HG03280 (cell line): ENCODE results near the gene ACTG1.

ENCODE experiments used
- ATAC-seq: cut with Tn5 transposase; IDR thresholded peaks from one replicate; pipeline ENCODE4 v1.9.1; 2021; ENCODE audit warnings: mild to moderate bottlenecking, moderate library complexity; ENCODE audit not compliant: unreplicated experiment

The ACTG1 gene

DNA sequence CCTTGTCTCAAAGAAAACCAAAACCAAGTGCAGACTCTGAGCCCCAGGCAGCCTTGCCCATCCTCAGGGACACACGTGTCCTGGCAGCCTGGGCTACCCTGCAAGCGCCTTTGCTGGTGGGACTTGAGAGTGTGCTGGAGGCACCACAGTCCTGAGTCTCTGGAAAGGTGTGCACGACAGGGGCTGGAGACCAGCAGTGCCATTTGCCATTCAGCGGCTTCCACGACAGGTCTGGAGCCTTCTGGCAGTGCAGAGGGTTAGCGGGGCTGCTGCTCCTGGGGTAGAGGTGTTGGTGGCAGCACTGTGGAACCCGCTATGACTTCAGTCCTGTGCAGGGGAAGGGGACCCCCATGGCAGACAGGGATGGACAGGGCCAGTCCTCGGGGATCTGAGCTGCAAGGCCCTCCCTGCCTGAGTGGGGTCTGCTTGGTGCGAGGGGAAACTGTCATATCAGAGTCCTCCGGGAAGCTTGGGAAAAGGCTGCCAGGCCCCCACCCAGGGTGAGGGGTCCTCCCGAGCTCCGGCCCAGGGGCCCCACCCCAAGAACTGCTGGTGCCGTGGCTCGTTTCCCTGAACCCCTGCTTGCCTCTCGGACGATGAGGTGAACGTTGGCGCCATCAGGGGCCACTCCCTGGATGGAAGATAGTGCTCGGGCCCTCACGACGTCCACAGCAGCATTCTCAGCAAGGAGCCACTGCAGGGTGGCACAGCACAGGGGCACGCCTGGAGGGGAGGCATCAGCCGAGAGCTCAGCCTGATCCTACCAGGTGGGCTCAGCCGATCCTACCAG lies 32.8 kb upstream of the ACTG1 start:
- ATAC-seq: no peak

DNA sequence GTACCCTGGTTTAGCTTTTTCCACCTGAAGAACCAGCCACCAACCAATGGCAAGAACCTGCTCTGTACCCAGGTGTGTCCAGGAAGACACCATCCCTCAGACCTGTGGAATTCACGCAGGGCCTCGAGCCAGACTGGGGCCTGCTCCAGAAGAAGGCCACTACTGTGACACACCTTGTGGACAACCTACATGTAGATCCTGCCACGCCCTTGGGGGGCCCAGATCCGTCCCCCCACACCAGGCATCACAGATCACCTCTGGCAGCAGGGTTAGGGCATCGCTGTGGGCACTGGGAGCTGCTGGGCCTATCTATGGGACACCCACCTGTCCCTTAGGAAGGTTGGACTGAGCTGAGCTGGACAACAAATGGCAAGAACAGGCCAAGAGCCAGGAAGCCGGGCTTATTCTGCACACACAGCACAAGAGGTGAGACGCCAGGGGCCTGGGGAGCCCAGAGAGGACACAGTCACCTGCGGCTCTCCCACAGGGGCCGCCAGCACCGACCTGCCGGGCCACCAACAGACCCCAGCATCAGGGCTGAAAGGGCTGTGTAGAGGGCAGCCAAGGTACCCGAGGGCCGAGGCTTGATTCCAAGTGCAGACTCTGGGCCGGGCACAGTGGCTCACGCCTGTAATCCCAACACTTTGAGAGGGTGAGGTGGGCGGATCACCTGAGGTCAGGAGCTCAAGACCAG lies 31.8 kb upstream of the ACTG1 start:
- ATAC-seq: no peak

DNA sequence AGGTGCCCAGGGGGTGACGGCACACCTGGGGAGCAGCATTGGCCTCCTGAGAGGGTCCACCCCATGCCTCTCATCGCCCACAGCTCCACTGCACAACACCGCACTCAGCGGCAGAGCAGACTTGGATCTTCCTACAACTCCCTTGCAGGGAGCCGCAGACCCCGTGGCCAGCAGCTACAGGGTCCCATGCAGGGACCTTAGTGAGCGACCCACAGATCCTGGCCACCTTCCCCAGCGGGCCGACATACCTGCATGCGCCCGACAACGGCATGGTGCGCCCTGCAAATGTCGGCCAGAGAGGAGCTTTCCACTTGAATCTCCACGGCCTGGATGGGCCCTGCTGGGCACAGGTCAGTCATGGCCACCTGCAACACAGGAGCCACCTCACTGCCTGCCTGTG lies 31.2 kb upstream of the ACTG1 start:
- no peak for ATAC-seq

DNA sequence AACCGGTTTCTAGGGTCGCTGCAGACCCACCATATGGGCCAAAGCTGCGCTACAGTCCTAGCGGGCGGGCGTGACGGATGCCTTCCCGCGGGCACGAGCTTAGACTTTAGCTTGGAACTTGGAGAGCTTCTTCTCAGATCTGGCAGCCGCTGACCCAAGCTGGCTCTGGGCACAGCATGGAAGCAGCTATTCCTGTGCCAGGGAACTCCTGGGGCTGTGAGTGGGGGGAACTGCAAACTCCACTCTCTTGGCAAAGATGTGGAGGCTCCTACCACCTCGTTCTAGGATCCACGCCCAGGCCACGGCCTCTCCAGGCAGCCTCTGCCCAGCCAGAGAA lies 30.7 kb upstream of the ACTG1 start:
- ATAC-seq: no peak

DNA sequence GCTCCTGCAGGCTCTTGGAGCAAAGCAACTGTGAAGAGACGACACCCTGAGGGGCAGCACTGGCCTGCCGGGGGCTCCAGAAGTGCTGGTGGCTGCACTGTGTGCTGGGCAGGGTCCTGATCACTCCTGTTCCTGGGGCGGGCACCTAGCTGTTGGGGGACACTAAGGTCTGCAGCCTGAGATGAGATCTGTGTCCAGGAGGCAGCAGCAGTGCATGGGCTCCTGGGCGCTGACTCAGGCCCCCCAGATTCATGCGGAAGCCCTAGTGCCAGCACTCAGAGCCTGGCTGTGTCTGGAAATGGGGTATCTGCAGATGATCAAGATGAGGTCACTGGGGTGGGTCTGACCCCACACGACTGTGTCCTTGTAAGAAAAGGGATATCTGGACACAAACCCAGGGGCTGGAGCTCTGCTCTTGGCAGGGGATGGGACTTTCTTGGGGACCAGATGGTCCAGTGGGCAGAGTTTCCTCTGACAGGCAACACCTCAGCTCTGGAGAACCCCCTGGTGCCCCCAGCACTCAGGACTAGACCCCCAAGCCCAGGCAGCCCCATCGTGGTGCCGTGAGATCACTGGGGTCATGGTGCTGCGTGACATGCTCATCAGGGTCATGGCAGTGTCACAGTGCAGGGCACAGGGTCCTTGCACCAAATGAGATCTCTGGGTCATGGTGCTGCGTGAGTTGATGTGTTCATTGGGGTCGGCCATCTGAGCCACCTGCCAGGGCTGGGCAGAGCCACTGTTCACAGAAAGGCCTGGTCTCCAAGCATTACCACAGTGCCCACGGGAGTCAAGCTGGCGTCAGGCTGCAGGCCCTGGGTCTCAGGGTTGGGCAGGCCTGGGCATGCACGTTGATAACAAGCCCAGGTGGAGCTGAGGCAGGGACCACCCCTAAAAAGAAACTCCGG lies 30.1 kb upstream of the ACTG1 start:
- no peak for ATAC-seq

DNA sequence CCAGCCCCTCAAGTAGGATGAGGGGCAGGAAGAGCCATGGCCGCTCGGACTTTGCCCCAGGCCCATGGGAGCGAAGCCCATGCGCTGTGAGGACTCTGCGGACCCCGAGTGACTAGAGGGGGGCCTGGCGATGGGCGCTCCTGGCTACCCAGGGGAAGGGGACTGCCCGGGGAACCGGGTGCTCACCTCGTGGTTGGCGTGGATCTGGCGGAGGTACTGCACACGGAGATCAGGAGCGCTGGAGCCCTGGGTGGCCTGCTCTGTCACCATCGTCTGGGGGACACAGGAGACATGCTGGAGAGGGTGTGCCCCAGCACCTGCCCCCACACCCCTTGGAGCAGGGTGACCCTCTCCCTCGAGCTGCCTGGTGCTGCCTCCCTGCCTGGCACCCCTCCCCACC lies 28.5 kb upstream of the ACTG1 start:
- no peak for ATAC-seq

DNA sequence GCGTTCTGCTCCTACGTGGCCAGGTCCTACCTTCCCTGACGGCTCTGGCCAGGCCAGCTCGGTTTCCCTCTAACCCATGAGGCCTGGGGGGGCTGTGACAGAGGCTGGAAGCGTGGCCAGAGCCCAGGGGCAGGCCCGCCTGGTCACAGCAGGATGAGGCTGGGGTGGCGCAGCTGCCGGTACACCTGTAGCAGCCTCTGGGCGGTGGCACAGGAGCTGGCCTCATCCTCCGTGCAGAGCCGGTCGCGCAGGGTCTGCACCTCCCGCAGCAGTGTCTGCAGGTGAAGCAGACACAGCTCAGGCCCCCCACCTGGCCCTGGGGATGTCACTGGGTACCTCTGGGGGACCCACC lies 28.1 kb upstream of the ACTG1 start:
- ATAC-seq: no peak

DNA sequence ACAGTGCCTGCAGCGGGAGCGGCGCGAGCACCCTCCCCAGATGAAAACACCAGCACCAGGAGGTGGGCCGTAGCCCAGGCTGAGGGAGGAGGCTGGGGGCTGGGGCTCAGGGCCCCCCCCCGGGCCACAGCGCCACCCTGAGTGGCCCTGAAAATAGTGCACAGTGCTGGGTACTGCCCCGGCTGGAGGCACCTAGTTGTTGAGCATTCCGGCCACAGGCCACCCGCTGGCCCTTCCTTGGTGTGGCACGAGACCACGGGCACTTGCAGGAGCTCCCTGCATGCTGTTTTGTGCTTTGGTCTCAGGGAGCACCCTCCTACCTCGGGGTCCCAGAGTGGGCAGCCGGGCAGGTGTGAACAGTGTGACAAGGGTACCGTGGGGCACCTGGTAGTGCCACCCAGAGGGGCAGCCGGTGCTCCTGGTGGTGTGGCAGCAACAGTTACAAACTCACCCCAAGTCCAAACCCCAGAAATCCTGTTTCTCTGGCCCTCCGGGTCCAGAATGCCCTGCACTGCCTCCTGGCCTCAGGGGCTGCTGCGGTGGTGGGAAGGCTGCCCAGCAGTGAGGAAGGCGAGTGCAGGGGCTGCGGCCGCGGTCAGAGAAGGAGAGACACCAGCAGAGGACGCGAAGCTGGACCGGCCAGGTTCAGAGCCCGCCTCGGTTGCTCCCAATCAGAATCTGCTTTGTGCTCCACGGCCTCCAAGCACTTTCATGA lies 27.5 kb upstream of the ACTG1 start:
- no peak for ATAC-seq

DNA sequence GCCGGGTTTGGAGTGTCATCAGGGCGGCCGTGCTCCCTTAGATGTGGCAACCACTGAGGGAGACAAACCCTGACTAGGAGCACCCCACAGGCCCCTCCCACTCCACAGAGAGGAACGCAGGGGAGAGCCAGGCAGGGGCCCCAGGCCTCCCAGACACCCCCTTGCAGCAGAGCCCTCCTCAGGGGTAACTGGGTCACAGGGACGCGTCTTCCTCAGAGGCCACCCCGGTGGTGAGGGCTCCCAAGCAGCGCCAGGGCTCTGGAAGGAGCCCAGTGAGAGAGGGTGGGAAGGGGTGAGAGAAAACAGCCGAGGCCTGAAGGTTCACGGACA lies 26.9 kb upstream of the ACTG1 start:
- no peak for ATAC-seq

DNA sequence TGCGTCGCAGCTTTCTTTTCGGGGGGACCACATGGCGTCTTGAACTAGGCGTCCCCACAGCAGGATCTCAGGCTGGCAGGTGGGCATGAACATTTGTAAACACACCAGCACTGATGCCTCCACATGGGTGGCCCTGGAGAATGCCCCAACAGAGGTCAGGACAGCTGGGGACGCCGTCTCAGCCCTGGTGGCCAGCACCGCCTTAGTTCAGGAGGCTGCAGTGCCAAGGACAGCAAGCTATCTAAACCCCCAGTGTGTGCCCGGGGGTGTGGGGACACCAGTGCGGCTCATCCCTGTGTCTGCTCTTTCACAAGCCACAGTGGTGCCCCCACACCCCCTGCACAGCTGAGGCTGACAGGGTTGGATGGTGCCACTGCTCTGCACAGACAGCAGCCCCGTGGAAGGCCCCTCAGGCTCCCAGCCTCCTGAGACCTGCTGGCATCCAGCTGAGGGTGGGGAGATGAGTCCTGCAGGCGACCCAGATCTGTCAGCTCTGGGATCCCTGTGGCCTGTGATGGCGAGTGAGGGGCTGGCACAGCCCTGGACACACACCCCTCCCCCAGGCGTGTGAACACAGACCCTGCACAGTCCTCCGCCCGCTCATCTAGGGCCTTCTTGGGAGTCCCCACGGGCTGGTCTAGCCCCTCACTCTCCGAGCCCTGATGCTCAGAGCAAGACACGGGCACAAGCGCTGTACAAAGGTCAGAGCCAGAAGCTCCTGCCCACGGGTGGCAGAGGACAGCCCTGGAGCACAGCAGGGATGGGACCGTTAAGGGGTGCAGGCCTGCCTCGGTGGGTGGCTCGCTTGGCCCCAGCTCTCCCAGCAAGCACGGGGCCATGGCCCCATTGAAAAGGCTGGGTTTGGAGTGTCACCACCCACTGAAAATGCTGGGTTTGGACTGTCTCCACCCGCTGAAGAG lies 26.3 kb upstream of the ACTG1 start:
- no peak for ATAC-seq

DNA sequence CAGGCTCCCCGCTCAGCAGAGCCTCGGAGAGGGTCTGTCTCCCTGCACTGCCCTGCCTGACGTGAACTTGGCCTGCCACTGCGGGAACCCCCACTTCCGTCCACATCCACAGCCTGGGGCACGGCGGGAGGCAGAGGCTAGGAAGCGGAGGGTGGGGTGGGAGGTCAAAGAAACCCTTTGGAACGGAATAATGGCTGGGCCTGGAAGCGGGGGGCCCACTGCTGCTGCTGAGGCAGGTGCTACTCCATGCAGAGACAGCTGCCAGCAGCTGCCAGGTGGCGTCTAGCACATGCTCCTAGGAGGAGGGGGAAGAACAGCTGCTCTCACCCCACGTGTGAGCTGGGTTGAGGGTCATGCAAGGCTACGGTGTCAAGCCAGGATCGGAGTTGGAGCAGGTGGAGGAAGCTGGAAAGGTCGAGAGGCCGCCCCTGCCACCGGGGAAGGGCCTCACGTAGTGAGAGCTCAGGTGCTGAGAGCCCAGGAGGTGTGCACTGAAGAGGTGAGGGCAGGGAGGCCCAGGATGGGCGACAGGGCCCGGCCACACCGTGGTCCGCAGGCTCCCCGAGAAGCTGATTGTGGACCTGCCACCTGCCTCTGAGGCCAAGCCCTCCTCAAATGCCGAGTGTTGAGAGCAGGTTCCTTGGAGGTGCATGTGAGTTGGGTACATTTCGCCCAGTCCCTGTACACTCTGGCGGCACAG lies 25.4 kb upstream of the ACTG1 start:
- ATAC-seq: no peak

DNA sequence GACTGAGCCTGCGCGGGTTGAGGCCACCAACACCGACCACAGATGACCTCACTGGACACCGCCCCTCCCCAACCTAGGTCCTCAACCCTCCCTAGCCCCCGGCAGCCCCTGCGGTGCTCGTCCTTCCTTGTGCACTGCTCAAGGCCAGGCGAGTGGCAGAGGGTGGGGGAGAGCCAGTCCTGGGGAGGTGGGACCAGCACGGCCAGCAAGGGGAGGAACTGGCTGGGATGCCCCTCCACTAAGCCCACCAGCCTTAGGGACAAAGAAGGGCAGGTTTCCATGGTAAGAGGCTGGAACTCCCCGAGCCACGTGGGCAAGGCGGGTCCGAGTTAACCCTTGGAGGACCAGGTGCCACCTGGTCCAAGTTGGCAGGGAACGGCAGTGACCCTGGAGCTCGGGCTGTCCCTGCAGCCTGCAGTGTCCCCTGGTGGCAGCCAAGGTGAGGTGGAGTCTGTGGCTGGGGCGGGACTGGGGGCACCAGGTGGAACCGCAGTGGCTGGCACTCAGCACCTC lies 24.8 kb upstream of the ACTG1 start:
- no peak for ATAC-seq

DNA sequence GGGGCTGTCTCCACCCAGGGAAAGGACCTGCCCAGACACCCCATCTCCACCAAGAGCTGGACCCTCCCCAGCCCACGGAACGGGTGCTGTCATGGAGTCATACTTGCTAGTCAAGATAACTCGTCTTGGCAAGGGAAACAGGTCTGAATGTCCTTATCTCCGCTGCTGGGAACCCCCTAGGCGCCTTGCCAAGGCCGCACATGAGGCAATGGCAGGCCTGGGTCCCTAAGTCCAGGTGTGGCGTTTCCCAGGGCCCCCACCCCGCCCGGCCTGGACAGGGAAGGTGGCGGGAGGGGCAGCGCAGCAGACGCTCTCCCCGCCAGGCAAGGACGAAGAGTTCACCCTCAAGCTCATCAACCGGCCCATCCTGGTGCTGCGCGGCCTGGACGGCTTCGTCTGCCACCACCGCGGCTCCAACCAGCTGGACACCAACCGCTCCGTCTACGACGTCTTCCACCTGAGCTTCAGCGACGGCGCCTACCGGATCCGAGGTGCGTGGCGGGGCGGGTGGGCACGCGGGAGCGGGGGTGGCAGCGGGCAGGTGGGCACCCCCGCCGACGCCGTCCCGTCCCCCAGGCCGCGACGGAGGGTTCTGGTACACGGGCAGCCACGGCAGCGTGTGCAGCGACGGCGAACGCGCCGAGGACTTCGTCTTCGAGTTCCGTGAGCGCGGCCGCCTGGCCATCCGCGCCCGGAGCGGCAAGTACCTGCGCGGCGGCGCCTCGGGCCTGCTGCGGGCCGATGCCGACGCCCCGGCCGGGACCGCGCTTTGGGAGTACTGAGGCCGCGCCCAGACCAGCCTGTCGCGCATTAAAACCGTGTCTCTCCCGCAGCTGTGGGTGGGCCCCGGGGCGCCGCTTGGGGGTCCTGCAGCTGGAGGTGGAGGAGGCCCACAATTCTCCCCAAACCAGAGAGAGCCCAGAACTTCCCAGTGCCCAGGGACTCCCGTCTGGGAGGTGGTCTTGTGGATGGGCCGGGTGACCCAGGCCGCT lies 24.0 kb upstream of the ACTG1 start:
- no peak for ATAC-seq

DNA sequence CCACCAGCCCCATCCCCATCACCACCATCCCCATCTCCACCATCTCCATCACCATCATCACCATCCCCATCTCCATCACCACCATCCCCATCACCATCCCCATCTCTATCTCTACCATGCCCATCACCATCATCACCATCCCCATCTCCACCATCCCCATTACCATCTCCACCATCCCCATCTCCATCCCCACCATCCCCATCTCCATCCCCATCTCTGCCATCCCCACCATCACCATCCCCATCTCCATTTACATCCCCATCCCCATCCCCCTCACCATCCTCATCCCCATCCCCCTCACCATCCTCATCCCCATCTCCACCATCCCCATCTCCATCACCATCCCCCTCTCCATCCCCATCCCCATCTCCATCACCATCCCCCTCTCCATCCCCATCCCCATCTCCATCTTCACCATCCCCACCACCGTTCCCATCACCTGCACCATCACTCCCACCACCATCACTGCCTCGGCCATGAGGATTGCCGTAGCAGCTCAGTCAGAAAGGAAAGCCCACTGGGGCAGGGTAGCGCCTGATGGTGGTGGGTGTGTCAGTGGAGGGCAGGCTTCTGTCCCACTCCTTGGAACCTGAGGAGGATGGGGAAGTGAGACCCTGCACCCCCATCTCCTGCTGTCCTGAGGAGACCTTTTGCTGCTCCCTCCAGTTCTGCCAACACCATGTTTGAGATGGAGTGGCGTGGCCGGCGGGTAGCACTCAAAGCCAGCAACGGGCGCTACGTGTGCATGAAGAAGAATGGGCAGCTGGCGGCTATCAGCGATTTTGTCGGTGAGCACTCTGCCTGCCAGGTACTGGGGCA lies 23.1 kb upstream of the ACTG1 start:
- ATAC-seq: no peak

DNA sequence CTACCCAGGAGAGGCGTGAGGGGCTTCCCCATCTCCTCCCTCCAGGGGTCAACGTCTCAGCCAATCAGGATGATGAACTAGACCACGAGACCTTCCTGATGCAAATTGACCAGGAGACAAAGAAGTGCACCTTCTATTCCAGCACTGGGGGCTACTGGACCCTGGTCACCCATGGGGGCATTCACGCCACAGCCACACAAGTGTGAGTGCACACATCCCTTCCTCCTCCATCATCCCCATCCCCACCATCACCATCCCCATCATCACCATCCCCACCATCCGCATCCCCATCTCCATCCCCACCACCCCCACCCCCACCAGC lies 22.4 kb upstream of the ACTG1 start:
- no peak for ATAC-seq

DNA sequence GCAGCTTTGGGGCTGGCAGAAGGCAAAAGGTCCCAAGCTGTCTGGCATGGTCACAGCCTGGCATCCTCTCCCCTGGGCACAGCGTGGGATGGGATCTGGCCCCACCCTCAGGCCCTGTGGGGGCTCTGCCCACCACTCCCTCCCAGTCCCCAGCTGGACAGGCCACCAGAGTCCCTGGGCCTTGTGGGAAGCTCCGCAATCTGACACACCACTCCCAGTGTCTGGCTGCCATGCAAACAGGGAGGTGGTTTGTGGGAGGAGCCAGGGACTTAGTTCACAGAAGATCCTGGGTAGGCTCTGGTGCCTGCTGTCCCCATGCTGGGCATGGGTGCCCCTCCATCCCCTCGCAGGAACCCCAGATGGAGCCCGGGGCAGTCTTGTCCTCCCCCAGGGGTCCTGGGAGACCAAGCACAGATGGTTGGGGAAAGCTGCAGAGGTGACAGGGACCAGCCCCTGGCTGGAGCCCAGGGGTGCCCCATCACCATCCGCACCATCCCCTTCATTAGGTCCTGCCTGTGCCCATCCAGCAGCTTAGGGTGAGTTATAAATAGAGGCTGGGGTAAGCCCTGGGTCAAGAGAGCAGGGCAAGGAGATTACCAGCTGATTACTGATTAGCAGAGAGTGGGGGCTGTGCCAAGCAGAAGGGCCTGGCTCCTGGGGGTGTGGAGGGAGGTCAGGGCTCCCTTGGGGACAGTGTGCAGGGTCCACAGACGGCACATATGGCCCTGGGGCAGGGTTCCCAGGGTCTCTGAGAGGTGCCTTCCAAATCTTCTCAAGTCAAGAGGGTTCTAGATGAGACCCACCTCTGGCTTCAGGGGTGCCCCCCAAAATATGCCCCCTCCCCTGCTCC lies 21.8 kb upstream of the ACTG1 start:
- no peak for ATAC-seq
